Forelimb muscle (tissue), 1 donor: Measurements from ENCODE around the gene TSGA10. TPM values are rescaled to one million over a fixed set of nuclear protein-coding genes. Genes with fewer than 3 reads are reported as not detected.
"Not testable (repeated sequence)": the region's sequence is repeated elsewhere in the genome, so short reads cannot be mapped to it uniquely, and the experiment has no call there.

Experiments used
- DNase-seq: peaks from one replicate; pipeline ENCODE4 v3.0.0-alpha.2; 2013; ENCODE audit warnings: low read depth
- polyA plus RNA-seq: library from polyadenylated mRNA; unstranded; fragments of 120-200 nt; gene quantifications from one replicate; pipeline ENCODE4 v1.2.1, GENCODE V29; 2013; ENCODE audit not compliant: insufficient read length

TSGA10 gene
- polyA plus RNA-seq, 1 donor = 2.5 TPM

DNA sequence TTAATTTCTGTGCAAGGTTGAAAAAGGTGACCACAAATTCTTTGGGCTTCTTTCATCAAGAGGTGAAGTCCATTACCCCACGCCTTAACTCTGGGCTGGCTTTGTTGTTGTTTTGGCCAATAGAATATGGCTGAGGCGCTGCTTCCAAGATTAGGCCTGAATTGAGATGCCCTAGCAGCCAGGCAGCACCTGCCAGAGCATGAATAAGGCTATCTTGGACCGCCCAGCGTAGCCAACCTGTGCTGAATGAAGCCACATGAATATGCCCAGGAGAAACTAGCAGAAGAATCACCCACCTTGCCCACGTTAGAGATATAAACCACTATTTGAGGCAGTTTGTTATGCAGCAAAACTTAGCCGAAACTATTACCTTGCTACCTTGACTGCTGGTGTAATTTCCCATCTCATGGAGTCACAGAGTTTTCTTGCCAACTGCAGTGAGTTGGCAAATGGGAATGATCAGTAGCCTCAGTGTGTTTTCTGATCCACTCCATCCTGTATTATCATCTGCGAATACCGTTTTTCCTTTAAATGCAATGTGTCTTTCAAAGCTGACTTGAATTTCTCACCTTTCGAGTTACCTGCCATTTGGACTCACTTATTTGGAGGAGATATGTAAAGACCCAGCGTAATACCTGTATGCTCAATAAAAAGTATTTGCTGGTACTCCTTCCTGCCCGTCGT is 679 bp downstream of the TSGA10 start:
- no peak for DNase-seq

DNA sequence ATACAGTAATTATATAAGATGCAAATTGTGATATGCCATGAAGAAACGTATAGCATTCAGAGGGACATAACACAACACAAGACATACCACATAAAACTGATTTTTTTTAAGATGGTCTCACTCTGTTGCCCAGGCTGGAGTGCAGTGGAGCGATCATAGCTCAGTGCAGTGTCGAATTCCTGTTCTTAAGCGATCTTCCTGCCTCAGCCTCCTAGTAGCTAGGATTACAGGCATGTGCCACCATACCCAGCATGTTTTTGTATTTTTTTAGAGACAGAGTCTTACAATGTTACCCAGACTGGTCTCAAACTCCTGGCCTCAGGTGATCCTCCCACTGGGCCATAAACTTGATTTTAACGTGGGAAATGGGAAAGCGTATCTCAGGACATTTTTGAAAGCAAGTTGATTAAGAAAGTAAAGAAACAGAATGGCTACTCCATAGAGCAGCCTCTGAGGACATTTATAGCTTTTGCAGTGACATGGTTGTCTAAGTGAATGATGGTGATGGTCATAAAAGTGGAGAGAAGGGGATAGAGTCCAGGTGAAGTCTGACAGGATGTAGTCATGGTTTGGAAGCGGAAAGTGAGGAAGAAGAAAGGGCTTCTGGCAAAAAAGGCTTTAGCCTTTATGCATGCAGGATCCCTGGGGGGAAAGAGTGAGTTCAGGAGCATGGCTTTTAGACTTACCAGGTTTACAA is 2.4 kb downstream of the TSGA10 start:
- no peak for DNase-seq

DNA sequence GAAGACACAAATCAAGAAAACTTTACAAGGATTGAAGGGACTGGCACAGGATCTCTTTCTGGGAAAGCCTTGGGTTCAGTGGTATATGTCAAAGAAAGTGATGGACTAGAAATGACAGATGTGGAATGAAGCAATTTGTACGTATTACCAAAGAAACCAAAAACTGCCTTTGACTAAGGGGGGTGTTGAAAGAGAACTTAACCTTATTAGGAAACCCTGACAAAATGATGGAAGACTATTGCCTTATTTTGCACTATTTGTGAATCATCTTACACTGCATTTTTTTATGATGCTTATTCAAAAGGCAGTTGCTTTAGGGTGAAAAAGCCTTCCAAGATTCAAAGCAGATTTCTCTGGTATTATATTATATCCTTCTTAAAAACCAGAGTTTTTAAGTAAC is 4.0 kb downstream of the TSGA10 start:
- no peak for DNase-seq

DNA sequence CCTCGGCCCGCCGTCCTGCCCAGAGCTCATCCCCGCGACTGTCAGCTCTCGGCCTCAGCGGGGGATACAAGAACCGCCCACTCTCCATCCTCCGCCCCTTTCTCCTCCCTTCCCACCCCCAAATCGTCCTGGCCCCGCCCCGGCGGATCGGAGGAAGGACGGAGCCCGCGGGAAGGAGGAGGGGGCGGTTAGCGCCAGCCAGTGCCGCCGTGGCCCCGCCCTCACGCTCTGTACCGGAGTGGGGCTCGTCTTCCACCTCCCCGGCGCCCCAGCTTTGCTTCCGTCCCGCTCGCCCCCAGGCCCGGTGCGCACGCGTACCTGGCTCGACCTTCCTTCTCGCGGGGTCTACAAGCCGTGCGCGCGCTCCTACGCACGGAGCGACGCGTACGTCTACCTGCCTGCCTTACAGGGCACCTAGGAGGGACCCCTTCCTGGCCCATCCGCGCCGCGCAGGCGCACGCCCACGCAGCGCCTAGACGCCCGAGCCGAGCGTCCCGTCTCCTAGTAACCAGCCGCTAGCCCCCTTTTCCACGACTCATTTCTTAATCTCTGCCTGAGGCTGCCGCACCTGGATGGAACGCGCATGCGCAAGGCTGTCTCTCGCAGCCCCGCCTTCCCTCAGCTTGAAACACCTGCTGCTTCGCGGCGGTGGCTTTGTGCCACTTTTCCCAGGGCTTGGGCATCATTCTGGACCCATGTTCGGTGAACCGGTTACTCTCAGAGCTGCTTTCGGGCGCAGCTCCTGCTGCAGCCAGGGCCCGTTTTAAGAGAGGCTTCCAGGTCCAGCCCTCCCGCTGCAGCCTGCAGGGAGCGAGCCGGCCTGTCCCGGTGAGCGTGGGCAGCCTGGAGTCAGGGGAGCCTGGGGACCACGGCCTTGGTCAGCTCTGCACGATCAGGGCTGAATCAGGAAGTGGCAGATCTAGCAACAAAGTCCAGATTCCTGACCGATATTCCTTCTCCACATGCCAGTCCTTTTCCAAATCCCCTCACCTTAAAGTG is 13.3 kb downstream of the TSGA10 start, which contains the start of gene C2orf15:
Gene C2orf15, plus strand, starts transcription at position 598 of the 999 bp plus-strand sequence. CDS start 8,852 bp downstream, outside the sequence.
- no peak for DNase-seq

DNA sequence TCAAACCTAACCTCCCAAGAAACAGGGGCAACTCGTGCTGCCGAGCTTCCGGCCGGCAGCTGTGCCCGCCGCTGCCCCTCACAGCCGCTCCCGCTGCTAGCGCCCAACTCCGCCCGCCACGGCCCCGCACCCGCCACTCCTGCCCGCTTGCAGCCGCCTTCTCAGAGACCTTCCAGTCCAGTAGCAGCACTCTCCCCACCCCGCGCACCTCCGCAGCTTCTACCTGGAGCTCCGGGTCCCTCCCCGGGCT is 14.0 kb downstream of the TSGA10 start:
- no peak for DNase-seq

DNA sequence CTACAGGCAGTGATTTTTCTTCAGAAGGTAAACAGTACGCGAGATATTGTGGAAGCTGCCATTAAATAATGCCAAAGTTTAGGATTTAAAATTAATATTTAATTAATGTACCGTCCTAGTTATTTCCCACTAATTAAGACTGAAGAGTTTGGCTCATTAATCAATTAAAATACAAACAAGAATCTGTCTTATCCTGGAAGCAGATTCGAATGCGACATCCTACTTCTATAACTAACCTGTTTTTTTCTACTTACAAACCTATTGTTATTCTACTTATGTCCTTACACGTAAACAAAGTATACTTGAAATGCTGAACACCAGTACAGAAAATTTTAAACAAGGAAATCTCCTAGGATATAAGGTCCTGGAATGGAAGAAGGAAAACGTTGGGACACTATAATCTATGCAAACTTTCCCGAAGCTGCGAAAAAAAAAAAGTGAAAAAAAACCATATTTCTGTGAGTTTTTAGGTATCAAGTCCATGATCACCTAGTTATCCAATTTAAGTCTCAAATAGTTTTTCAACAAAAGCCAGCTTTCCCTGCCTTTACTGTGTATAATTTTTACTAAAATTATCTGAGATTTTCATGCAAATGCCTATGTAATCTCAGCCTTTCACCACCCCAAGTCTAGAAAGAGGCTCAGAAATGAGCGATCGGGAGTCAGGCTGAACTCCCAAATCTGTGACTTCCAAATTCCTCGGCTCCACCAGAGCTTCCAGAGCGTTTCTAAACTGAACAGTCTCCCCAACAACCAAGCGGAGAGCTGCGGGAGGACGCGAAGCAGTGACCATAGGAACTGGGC is 14.5 kb downstream of the TSGA10 start:
- no peak for DNase-seq

DNA sequence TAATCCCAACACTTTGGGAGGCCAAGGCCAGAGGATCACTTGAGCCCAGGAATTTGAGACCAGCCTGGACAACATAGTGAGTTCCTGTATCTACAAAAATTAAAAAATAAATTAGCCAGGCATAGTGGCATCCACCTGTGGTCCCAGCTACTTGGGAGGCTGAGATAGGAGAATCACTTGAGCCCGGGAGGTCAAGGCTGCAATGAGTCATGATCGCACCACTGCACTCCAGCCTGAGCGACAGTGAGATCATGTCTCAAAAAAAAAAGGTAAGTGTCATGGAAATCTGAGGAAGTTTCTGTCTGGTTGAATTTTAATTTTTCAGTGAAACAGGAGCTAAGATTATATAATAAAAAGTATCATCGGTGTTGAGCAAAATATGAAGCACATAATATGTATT is 15.7 kb downstream of the TSGA10 start:
- no peak for DNase-seq

DNA sequence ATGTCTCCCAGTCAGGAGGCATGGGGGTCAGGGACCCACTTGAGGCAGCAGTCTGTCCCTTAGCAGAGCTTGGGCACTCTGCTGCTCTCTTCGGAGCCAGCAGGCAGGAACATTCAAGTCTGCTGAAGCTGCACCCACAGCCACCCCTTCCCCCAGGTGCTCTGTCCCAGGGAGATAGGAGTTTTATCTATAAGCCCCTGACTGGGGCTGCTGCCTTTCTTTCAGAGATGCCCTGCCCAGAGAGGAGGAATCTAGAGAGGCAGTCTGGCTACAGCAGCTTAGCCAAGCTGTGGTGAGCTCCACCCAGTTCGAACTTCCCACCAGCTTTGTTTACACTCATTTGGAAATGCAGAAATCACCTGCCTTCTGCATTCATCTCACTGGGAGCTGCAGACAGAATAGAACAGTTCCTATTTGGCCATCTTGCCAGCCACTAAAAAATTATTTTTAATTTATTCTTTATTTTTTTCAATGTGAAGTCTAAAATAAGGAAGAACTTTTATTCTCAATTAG is 19.6 kb downstream of the TSGA10 start:
- DNase-seq = not testable (repeated sequence)

DNA sequence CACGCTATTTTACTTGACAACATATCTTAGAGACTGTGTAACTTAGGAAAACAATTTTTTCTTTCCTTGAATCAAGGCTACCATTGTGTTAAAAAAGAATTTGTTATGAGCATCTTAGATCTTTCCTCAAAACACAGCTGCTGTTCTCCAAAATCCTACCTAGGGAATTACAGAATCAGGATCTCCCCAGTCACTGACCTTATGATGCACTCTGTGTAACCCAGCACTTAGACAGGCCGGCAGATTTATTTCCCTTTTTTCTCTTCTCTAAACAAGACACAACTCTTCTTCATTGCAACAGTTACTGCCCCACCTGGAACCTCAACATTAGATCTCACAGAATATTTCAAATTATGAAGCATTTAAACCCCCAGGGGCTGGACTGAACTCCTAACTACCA is 26.8 kb downstream of the TSGA10 start:
- DNase-seq = no peak

DNA sequence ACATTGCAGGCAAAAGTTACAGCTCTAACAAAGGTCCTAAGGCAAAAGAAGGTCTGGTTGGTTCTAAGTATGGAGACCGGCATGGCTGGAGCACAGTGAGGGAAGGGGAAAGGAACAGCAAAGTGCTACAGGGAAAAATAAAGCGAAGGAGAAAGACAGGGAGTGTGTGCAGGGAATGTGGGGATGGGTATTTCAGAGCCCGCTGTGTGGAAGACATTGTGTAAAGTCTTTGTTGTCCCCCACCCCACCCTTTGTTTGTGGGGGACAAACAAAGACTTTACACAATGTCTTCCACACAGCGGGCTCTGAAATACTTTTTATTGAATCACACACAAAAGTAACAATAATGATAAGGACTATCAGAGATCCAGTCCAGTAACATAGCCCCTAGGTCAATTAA is 42.1 kb downstream of the TSGA10 start:
- no peak for DNase-seq

DNA sequence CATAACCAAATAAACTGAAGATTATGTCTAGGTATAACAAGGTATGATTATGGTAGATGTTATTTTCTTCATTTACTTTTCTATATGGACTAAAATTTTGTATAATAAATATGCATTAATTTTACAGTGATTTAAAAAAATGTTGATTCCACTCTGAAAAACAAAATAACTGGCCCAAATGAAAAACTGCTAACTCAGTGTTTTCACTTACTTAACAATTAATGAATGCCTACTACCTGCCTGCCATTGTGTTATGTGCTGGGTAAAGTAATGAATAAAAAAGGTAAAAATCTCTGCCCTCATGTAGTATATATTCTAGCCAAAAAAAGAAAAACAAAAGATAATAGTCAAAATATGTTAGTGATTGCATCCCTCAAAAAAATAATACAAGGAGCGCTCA is 42.8 kb downstream of the TSGA10 start:
- no peak for DNase-seq

DNA sequence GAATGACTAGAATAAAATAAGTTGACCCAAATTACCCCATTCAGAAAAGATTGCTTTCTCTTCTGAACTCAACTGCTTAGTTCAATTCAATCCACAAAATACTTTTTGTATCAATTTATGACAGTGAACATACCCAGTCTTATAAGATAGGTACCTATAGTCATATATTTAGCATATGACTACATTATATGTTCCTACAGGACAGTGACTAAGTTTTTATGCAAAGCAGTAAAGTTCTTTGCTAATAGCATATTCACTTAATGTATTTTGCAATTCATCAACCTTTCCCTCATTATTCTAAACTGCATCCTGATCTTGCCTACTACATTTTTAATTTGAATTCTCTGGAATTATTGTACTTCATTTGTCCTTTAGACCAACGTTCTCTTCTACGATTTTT is 43.5 kb downstream of the TSGA10 start:
- DNase-seq = no peak

DNA sequence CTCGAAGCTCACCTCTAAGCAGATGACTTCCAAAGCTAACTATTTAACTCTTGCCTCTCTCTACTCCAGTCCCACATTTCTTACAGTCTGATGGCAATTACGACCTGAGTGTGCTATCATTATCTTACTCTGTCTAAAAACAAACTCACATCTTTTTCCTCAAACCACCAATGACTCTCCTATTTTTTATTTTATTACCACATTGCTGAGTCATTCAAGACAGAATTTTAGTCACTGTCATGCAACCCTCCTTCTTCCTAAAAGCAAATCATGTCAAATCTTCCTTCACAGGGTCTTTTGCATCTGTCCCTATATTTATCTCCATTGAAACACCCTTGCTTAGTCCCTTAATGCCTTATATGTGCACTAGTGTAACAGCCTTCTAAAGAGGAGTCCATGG is 47.8 kb downstream of the TSGA10 start:
- no peak for DNase-seq

DNA sequence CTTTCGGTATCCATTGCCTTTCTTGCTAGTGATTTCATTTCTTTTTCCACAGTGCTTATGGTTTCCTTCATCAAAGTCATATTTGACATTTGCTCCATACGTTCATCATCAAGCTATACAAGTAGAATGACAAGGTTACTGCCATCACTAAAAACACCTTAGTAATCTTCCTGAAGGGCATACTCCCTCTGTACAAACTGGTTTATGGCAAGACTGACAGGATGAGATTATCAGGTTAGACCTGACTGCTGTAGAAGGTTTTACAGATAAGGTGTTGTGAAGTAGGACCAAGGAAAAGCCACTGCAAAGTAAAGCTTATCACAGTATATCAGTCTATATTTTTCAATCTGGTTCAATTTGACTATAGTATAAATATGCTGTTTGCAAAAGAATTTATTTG is 50.7 kb downstream of the TSGA10 start:
- DNase-seq = no peak

DNA sequence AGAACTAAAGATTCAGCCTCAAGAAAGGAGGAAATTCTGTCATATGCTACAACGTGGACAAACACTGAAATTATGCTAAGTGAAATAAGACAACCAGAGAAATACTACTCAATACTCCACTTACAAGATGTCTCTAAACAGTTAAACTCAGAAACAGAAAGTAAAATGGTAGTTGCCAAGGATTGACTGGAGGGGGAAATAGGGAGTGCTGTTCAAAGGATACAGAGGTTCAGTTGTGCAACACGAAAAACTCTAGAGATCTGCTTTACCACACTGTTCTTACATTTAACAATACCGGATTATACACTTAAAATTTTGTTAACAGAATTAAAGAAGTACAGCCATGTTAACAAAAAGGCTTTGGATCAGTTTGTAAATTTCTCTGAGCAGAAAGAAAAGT is 53.0 kb downstream of the TSGA10 start:
- peak; percentile 41 for DNase-seq

DNA sequence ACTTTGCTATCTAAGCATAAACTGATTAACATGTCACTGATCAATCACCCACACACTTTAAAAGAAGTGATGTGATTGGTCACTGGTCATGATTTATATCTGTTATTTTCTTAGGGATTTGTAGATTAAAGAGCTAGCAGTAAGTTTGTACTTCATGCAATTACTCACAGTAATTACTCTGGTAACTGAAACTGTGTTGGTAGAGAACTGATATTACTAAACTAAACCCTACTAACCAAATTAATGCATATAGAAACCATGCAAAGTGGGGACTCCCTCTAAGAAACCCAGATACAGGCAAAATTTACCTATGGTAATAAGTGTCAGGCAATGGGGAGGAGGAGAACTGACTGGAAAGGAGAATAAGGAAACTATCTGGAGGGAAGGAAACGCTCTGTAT is 58.0 kb downstream of the TSGA10 start:
- DNase-seq = no peak

DNA sequence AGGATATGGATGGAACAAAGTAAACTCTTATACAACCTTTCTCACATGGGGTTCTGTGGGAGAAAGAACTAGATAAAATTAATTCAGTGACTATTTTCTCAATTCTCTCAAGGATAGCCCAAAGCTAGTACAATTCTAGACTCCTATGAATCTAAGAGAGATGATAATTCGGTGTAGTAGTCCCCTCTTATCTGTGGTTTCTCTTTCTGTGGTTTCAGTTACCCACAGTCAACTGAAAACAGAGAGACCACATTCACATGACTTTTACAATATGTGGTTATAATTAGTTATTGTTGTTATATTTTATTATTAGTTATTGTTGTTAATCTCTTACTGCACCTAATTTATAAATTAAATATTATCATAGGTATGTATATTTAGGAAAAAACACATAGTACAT is 66.7 kb downstream of the TSGA10 start:
- DNase-seq = no peak

DNA sequence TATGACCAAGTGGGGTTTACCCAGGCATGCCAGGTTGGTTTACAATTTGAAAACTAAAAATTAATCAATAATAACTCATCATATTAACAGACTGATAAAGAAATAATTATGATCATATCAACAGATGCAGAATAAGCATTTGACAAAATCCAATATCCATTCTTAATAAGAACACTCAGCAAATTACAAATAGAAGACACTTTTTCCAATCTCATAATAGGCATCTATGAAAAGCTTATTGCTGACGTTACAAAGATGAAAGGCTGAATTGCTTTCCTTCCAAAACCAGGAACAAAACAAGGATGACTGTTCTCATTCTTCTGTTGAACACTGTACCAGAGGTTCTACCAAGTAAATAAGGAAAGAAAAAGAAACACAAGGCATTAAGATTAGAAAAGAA is 68.4 kb downstream of the TSGA10 start:
- no peak for DNase-seq

DNA sequence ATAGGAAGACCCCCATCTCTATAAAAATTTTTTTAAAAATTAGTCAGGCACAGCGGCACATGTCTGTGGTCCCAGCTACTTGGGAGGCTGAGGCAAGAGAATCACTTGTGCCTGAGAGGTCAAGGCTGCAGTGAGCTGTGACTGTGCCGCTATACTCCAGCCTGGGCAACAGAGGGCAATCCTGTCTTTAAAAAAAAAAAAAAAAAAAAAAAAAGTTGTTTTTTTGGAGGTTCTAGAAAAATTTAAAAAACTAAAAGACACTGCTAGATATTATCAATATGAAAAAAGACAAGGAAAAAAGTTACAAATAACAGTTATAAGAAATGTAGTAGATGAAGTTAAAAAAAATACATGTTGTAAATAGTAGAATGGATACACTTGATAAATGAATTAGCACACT is 69.3 kb downstream of the TSGA10 start:
- DNase-seq = no peak

DNA sequence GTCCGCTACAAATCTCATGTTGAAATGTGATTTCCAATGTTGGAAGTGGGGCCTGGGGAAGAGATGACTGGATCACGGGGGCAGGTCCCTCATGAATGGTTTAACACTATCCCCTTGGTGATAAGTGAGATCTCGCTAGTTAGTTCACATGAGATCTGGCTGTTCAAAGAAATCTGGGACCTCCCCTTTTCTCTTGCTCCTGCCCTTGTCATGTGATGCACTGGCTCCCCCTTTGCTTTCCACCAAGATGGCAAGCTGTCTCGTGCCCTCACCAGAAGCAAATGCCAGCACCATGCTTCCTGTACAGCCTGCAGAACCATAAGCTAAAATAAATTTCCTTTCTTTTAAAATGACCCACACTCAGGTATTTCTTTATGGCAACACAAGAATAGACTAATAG is 70.5 kb downstream of the TSGA10 start:
- DNase-seq = no peak

DNA sequence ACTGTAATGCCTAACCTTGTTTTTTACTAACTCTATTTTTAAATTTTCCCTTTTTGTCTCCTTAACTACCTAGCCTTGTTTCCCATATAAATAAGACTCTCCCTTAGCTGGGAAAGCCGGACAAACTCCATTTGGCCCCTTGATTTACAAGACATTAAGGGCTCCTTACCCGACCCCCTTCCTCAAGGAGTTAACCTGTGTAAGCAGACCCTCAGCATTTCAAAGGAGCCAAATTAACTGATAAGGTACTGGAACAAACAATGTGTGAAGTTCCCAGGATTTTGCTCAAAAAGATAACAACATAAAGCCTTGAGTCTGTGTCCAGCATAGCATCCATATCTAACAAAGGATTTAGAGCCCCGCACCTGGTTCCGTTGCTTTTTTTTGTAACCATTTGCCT is 72.9 kb downstream of the TSGA10 start:
- DNase-seq = no peak

DNA sequence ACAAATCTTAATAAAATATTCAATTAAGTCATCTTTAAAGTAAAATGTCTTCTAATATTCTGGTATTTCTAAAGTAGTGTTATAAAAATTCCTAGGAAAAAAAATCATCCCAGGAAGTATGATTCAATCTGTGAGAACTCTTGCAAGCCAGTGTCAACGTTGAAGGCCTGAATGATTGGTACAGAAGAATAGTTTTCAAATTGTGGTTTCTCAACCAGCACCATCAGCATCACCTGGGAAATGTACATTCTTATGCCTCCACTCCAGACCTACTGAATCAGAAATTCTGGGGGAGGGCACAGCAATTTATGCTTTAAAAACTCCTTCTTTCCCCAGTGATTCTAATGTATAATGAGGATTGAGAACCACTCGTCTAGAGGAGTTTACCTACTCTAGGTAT is 75.5 kb downstream of the TSGA10 start:
- DNase-seq = no peak
